GM21423 (cell line): ENCODE data around the gene PIN1.

Experiments
- ATAC-seq: cut with Tn5 transposase; IDR thresholded peaks from one replicate; pipeline ENCODE4 v1.9.1; 2021; ENCODE audit warnings: mild to moderate bottlenecking, moderate library complexity; ENCODE audit not compliant: unreplicated experiment

Gene PIN1

DNA sequence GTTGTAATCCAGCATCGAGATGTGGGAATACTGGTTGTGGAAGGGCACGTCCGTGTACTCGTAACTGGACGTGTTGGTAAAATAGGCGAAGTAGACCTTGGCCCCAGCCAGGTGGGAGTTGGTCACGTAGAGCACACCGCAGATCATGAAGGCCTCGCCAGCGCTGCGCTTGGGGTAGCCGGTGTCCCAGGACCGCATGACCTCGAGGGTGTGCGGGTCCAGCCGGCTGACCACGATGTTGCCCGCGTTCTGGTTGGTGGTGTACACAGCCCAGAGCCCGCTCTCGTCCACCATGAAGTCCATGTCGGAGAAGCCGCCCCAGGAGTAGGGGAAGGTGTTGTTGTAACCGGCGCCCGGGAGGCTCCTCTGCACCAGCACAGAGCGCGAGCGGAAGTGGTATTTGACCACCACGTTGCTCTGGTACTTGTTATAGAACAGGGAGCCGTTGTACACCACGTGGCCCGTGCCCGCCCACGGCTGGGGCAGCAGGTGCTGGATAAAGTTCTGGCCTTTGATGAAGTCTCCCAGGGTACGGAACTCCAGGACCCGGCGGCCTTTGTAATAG, 19.2 kb downstream of the PIN1 start:
- no peak for ATAC-seq

DNA sequence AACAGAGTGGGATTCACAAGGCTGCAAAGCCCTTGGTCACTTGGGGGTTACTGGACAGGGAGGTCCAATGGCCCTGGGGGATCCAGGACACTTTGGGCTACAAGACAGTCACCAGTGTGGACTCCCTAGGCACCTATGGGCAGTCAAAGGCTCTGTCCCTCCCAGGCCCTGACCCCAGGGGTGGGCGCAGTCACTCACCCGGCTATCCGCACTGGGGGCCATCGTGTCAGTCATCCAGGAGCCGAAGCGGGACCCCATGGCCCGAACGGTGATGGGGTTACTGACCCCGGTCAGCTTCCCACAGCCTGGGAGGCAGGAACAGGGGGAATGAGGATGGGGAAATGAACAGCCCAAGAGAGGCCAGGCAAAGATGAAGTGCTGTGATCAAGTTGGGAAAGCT, 21.5 kb downstream of the PIN1 start:
- no peak for ATAC-seq

- ATAC-seq = no peak
These were observed 22.1 kb downstream of the PIN1 start for GRCh38 chr19:9857076-9857721.

GRCh38 chr19:9857920-9858746, 23.0 kb downstream of the PIN1 start:
- ATAC-seq = no peak

DNA sequence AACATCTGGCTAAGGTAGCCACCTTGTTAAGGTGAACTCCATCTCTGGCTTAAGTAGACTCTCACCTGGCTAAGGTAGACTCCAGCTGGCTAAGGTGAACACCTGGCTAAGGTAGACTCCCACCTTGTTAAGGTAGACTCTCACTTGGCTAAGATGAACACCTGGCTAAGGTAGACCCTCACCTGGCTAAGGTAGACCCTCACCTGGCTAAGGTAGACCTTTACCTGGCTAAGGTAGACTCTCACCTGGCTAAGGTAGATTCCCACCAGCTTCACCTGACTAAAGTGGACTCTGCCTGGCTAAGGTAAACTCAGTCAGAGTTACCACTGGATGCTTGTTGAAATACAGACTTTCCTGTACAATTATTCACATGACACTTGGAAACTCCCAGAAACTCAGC, 23.6 kb downstream of the PIN1 start:
- ATAC-seq = no peak

- ATAC-seq = no peak
These were observed 25.3 kb downstream of the PIN1 start for GRCh38 chr19:9860407-9860806.

- ATAC-seq = no peak
These were observed 26.4 kb downstream of the PIN1 start for GRCh38 chr19:9861503-9861902.

DNA sequence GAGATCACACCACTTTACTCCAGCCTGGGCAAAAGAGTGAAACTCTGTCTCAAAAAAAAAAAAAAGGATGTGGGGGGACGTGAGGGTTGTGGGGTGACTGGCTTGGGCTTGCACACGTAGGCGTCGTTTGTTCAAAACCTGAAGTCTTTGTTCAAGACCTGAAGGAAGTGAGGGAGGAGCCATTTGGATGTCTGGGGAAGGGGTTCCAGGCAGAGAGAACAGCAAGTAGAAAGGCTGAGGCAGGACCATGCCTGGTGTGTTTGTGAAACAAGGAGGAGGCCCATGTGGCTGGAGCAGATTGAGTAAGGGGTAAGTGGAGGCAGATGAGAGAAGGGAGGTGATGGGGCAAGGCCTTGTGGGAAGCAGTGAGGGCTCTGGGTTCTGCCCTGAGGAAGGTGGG, 27.8 kb downstream of the PIN1 start:
- no peak for ATAC-seq

DNA sequence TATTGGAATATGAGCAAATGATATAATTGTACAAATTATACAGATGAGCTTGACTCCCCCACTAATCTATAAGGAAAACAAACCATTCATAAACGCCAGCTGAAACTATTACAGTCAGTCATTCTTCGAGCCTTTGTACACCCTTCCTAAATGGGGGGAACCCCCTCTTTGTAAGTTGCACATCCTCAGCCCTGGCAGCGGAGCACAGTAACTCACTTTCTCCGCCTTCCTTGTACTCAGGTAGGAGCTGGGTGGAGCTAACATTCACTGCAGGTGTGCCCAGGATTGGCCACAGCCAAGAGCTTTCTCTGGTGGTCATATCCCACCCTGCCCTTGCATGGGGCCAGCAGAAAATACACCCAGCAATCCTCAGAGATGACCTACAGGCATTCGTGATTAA, 28.6 kb downstream of the PIN1 start:
- ATAC-seq = no peak

GRCh38 chr19:9865732-9866501, 30.8 kb downstream of the PIN1 start:
- no peak for ATAC-seq

DNA sequence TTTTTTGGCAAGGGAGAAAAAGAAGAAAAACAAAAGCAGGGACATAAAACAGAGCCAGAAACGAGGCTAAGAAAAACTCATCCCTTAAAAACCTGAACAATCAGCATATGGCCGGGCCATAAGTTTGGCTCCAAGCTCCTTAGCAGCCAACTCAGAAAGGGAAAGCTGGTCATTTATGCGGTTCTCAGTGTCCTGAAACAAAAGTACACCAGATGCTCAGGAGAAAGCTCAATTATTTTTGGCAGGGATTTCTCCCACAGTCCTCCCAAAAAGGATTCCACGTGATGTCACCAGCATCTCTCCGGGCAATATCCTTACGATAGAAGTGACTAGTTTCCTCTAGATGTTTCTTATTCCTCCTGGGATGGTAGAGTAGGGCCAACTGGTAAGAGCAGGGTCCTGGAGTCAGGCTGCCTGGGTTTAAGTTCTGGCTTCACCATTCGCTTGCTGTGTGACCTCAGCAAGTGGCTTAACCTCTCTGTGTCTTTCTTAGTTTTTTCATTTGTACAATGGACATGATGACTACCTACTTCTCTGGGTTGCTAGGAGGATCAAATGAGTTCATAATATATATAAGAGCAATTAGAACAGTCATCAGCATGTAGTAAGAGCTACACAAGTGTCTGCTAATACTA, 34.0 kb downstream of the PIN1 start:
- ATAC-seq = no peak

GRCh38 chr19:9871626-9872338, 36.7 kb downstream of the PIN1 start:
- ATAC-seq = no peak

GRCh38 chr19:9872618-9873242, 37.6 kb downstream of the PIN1 start:
- ATAC-seq = no peak

GRCh38 chr19:9875031-9875627, 40.0 kb downstream of the PIN1 start:
- no peak for ATAC-seq

GRCh38 chr19:9875796-9876195, 40.7 kb downstream of the PIN1 start:
- no peak for ATAC-seq

DNA sequence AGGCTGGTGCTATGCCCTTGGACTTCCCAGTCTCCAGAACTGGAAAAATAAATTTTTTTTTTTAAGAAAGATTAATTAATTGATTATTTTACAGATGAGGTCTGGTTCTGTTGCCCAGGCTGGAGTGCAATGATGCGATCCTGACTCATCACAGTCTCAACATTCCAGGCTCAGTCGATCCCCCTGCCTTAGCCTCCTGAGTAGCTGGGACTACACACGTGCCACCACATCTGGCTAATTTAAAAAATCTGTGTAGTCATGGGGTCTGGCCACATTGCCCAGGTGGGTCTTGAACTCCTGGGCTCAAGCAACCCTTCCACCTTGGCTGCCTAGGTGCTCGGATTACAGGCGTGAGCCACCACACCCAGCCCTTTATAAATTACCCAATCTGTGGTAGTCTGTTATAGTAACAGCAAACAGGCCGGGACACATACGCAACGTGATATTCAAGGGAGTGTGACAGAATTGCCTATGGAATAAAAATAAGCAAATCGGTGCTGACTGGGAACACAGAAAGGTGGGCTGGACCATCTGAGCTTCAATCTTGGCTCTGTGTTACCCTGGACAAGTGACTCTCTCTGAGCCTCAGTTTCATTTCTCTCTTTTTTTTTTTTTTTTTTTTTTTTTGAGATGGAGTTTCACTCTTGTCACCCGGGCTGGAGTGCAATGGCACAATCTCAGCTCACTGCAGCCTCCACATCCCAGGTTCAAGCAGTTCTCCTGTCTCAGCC, 42.8 kb downstream of the PIN1 start:
- ATAC-seq = no peak

GRCh38 chr19:9878511-9879196, 43.5 kb downstream of the PIN1 start:
- no peak for ATAC-seq

GRCh38 chr19:9881720-9882119, 46.6 kb downstream of the PIN1 start:
- no peak for ATAC-seq
